Spleen (tissue), 7 donors: ENCODE measurements around the gene FRK.

Experiments
- CTCF ChIP-seq, 11 experiments: fragments of 200-600 bp in 7 of 11; fragments of 450-650 bp in 4 of 11; sonication (generic) in 4 of 11; IDR thresholded peaks in 8 of 11; conservative IDR thresholded peaks in 3 of 11; 1 replicate in 7 of 11; 2 replicates in 4 of 11; pipeline versions ENCODE4 v1.4.0 to v1.8.0; 2016 to 2021; ENCODE audit warnings: antibody characterized with exemption in 11 of 11, inconsistent platforms in 4 of 11, mild to moderate bottlenecking in 1 of 11
- POLR2A ChIP-seq, 3 donors: fragments of 450-650 bp; IDR thresholded peaks; one replicate each; pipeline ENCODE4 v1.5.1; 2017; ENCODE audit warnings: antibody characterized with exemption in 3 of 3, mild to moderate bottlenecking in 1 of 3
- POLR2AphosphoS5 ChIP-seq, 3 donors: sonication (generic); formaldehyde crosslinking; IDR thresholded peaks; one replicate each; pipeline ENCODE4 v1.5.1; 2017; ENCODE audit warnings: antibody characterized with exemption in 3 of 3
- donor health status: DM: no; HTN: no; CAD: no; lungs with moderate emphysema.
- donor health status: DM: no; HTN: no; CAD: no.
- donor health status: DM: no; HTN: no; CAD: no.

DNA sequence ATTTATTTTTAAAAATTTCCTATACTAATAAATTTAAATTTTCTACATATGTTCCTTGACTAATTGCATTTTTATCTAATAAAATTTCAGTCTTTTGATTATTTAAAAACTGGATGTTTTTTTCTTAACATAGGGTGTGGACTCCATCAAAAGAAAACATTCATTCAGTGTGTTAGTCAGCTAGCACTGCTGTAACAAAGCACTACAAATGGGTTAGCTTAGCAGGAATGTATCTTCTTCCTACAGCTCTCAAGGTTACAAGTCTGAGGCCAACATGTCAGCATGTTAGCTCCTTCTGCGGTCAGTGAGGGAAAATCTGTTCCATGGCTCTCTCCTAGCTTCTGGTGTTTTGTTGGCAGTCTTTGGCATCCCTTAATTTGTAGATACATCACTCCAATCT is 32.5 kb downstream of the FRK start:
- TF ChIP-seq CTCF (IDR thresholded peaks at IDR 0.05 in 8 of 11, conservative IDR thresholded peaks at IDR 0.05 in 3 of 11) (no peak), POLR2AphosphoS5 (IDR thresholded peaks at IDR 0.05) (no peak), POLR2A (IDR thresholded peaks at IDR 0.05) (no peak)
